ENCODE measurements around the gene COL19A1.
"Not testable (repeated sequence)": the region's sequence is repeated elsewhere in the genome, so short reads cannot be mapped to it uniquely, and the experiment has no call there.

- not testable (repeated sequence) for TF ChIP-seq CTCF, POLR2AphosphoS5, EP300 (IDR thresholded peaks at IDR 0.05)
Measured at GRCh38 chr6:69824355-69824754, 42.0 kb upstream of the COL19A1 start.

Measured in sigmoid colon (tissue), 4 donors.